Ascending aorta (tissue), 2 donors: ENCODE results near the gene ATP10A. TPM values are rescaled to one million over a fixed set of nuclear protein-coding genes. Genes with fewer than 3 reads are reported as not detected.

Experiments used
- DNase-seq, 2 donors: peaks; one replicate each; pipeline ENCODE4 v3.0.0-alpha.2; 2019; ENCODE audit warnings: low spot score in 2 of 2
- H3K27ac ChIP-seq, 2 donors: fragments of 200-600 bp; sonication (generic); one replicate each; pipeline ENCODE4 v1.5.1; 2016 to 2017; ENCODE audit warnings: mild to moderate bottlenecking in 1 of 2
- H3K27me3 ChIP-seq: fragments of 200-600 bp; sonication (generic); one replicate; pipeline ENCODE4 v1.5.1; 2017
- H3K36me3 ChIP-seq, 2 donors: fragments of 200-600 bp; sonication (generic); one replicate each; pipeline ENCODE4 v1.5.1; 2016
- H3K4me1 ChIP-seq, 2 donors: fragments of 200-600 bp; sonication (generic); one replicate each; pipeline ENCODE4 v1.5.1; 2016 to 2017; ENCODE audit warnings: mild to moderate bottlenecking in 1 of 2
- H3K4me3 ChIP-seq, 2 donors: fragments of 200-600 bp; sonication (generic); one replicate each; pipeline ENCODE4 v1.5.1; 2016 to 2017; ENCODE audit warnings: mild to moderate bottlenecking in 1 of 2
- H3K9me3 ChIP-seq, 2 donors: fragments of 200-600 bp; sonication (generic); one replicate each; pipeline ENCODE4 v1.5.1; 2016
- CTCF ChIP-seq, 3 experiments: fragments of 200-600 bp in 2 of 3; fragments of 450-650 bp in 1 of 3; sonication (generic) in 2 of 3; IDR thresholded peaks; one replicate each; pipeline ENCODE4 v1.5.1; 2016 to 2019; ENCODE audit warnings: antibody characterized with exemption in 3 of 3, mild to moderate bottlenecking in 1 of 3, moderate library complexity in 1 of 3
- intact Hi-C: fragments of 100-400 bp; cut with DNase I; formaldehyde crosslinking; loops from one replicate; pipeline ENCODE4 v1.15.1; 2023
- total RNA-seq: library from RNA; depleted of rRNA; stranded (reverse); fragments of >200 nt; gene quantifications from one replicate; pipeline ENCODE4 v1.1.0, GENCODE V29; 2016

ATP10A gene
- total RNA-seq, 1 donor from 2014 or later: 26.7 TPM

- intact Hi-C loops: no loop called here
- no peak for TF ChIP-seq CTCF (IDR thresholded peaks at IDR 0.05)
- Histone ChIP-seq H3K9me3 (no peaks in the 10 kb centered on the region), H3K4me3 (no peak overlapping the region), H3K4me1 (no peaks in the 10 kb centered on the region), H3K36me3 (no peaks in the 10 kb centered on the region), H3K27ac (no peak overlapping the region), H3K27me3 (no peaks in the 10 kb centered on the region)
- no peak for DNase-seq
Measured at GRCh38 chr15:25633862-25634261, 229.3 kb downstream of the ATP10A start.

- Histone ChIP-seq H3K4me3 (no peak overlapping the region), H3K4me1 (no peaks in the 10 kb centered on the region), H3K9me3 (no peaks in the 10 kb centered on the region), H3K27ac (no peak overlapping the region), H3K36me3 (no peaks in the 10 kb centered on the region), H3K27me3 (no peaks in the 10 kb centered on the region)
- intact Hi-C loops: no loop called here
- TF ChIP-seq CTCF (IDR thresholded peaks at IDR 0.05): no peak
- DNase-seq: no peak
Measured at GRCh38 chr15:25631971-25632370, 231.2 kb downstream of the ATP10A start.
